SK-N-SH (cell line): ENCODE data around the gene EXOC4. TPM values are rescaled to one million over a fixed set of nuclear protein-coding genes. Genes with fewer than 3 reads are reported as not detected.

Source experiments
- CTCF ChIA-PET: fragments of 300-600, 350-600 bp; formaldehyde crosslinking; extraction: SDS; loops from one replicate; lab custom pipeline; 2021; lab: Yijun Ruan, JAX
- POLR2A ChIA-PET: fragments of 350-600 bp; sonication (Branson Sonifier 250); formaldehyde crosslinking; extraction: SDS; loops from one replicate; lab custom pipeline; 2020; ENCODE audit warnings: antibody characterized with exemption, inconsistent platforms; lab: Yijun Ruan, JAX
- DNase-seq: peaks from one replicate; pipeline ENCODE4 v3.0.0; 2012
- H2AFZ ChIP-seq: fragments of 200-600 bp; sonication (generic); 2 replicates; pipeline ENCODE4 v1.8.1; 2016; ENCODE audit warnings: antibody characterized with exemption, mild to moderate bottlenecking, low read depth
- H3F3A ChIP-seq: fragments of 200-600 bp; sonication (generic); replicated peaks from 2 replicates; pipeline ENCODE3; 2016; ENCODE audit warnings: antibody characterized with exemption, mild to moderate bottlenecking; ENCODE audit not compliant: insufficient read depth
- H3K27ac ChIP-seq, 2 experiments: fragments of 200-500 bp in 1 of 2; fragments of 200-600 bp in 1 of 2; sonication (Bioruptor generic) in 1 of 2; sonication (generic), shearing (Covaris generic) in 1 of 2; 2 replicates each; pipeline versions ENCODE4 v1.5.1 to v1.6.1; 2014 to 2016; ENCODE audit warnings: low read depth in 2 of 2, inconsistent platforms in 1 of 2, low read length in 1 of 2, mild to moderate bottlenecking in 1 of 2, mixed read lengths in 1 of 2
- H3K27me3 ChIP-seq: fragments of 200-600 bp; sonication (generic), shearing (Covaris generic); 2 replicates; pipeline ENCODE4 v1.6.1; 2016; ENCODE audit warnings: mixed run types; ENCODE audit not compliant: insufficient read depth
- H3K36me3 ChIP-seq, 2 experiments: fragments of 200-500 bp in 1 of 2; fragments of 200-600 bp in 1 of 2; sonication (Bioruptor generic) in 1 of 2; sonication (generic) in 1 of 2; replicated peaks in 1 of 2; 2 replicates each; pipeline versions ENCODE3 to v1.5.1; 2014 to 2016; ENCODE audit warnings: low read length in 1 of 2, mild to moderate bottlenecking in 1 of 2; ENCODE audit not compliant: insufficient read depth in 2 of 2, control insufficient read depth in 1 of 2
- H3K4me1 ChIP-seq, 2 experiments: fragments of 200-500 bp in 1 of 2; fragments of 200-600 bp in 1 of 2; sonication (Bioruptor generic) in 1 of 2; sonication (generic), shearing (Covaris generic) in 1 of 2; 2 replicates each; pipeline versions ENCODE4 v1.5.1 to v1.6.1; 2014 to 2016; ENCODE audit warnings: low read depth in 1 of 2, low read length in 1 of 2, mixed run types in 1 of 2; ENCODE audit not compliant: insufficient read depth in 2 of 2, control insufficient read depth in 1 of 2
- H3K4me2 ChIP-seq: fragments of 200-600 bp; sonication (generic), shearing (Covaris generic); 2 replicates; pipeline ENCODE4 v1.6.1; 2017; ENCODE audit warnings: mixed run types
- H3K4me3 ChIP-seq, 2 experiments: fragments of 200-500 bp in 1 of 2; fragments of 200-600 bp in 1 of 2; sonication (Bioruptor generic) in 1 of 2; sonication (generic), shearing (Covaris generic) in 1 of 2; 2 replicates each; pipeline versions ENCODE4 v1.5.1 to v1.8.1; 2014 to 2016; ENCODE audit warnings: low read depth in 2 of 2, inconsistent platforms in 1 of 2, low read length in 1 of 2, mild to moderate bottlenecking in 1 of 2, mixed read lengths in 1 of 2, moderate library complexity in 1 of 2
- H3K79me2 ChIP-seq: fragments of 200-600 bp; sonication (generic); 2 replicates; pipeline ENCODE4 v1.8.1; 2017; ENCODE audit warnings: mild to moderate bottlenecking; ENCODE audit not compliant: insufficient read depth
- H3K9ac ChIP-seq: fragments of 200-600 bp; sonication (generic); 2 replicates; pipeline ENCODE4 v1.6.1; 2017; ENCODE audit warnings: mixed run types
- H3K9me2 ChIP-seq: fragments of 200-600 bp; sonication (generic); 2 replicates; pipeline ENCODE4 v1.6.1; 2017; ENCODE audit warnings: mixed run types
- H3K9me3 ChIP-seq: fragments of 200-600 bp; sonication (generic); 2 replicates; pipeline ENCODE4 v1.6.1; 2017; ENCODE audit warnings: mixed run types, mild to moderate bottlenecking, moderate library complexity
- H4K20me1 ChIP-seq: fragments of 200-600 bp; sonication (generic); 2 replicates; pipeline ENCODE4 v1.6.1; 2017; ENCODE audit warnings: mild to moderate bottlenecking, mixed run types; ENCODE audit not compliant: insufficient read depth
- ELF1 ChIP-seq: IDR thresholded peaks from 2 replicates; pipeline ENCODE4 v1.4.0; 2012
- EP300 ChIP-seq, 2 experiments: IDR thresholded peaks; 2 replicates each; pipeline versions ENCODE4 v1.4.0 to v1.6.1; 2012; ENCODE audit warnings: borderline replicate concordance in 1 of 2, low read depth in 1 of 2, low read length in 1 of 2
- EZH2phosphoT487 ChIP-seq: fragments of 200-600 bp; sonication (generic); IDR thresholded peaks from 2 replicates; pipeline ENCODE4 v1.6.1; 2017; ENCODE audit warnings: low read depth, mixed run types, mild to moderate bottlenecking, antibody characterized with exemption, moderate library complexity, borderline replicate concordance
- FOSL2 ChIP-seq: IDR thresholded peaks from 2 replicates; pipeline ENCODE4 v1.4.0; 2012; ENCODE audit warnings: low read depth, mild to moderate bottlenecking, moderate library complexity, borderline replicate concordance
- IRF3 ChIP-seq: fragments of 150-350 bp; IDR thresholded peaks from 2 replicates; pipeline ENCODE4 v1.6.1; 2016; ENCODE audit warnings: mild to moderate bottlenecking, low read depth, low read length
- MXI1 ChIP-seq: IDR thresholded peaks from 2 replicates; pipeline ENCODE4 v1.6.1; 2012; ENCODE audit warnings: mild to moderate bottlenecking, low read depth, low read length, improper control_type of control experiment
- NFIC ChIP-seq: IDR thresholded peaks from 2 replicates; pipeline ENCODE4 v1.4.0; 2012; ENCODE audit warnings: borderline replicate concordance
- NRF1 ChIP-seq: IDR thresholded peaks from 2 replicates; pipeline ENCODE4 v1.6.1; 2012; ENCODE audit warnings: low read depth, mild to moderate bottlenecking, low read length
- PBX3 ChIP-seq: IDR thresholded peaks from 2 replicates; pipeline ENCODE4; 2012
- RAD21 ChIP-seq: IDR thresholded peaks from 2 replicates; pipeline ENCODE4 v1.6.1; 2012; ENCODE audit warnings: mild to moderate bottlenecking, low read length
- REST ChIP-seq: IDR thresholded peaks from 2 replicates; pipeline ENCODE4 v1.6.1; 2012; ENCODE audit warnings: mild to moderate bottlenecking, low read depth, low read length, moderate library complexity
- RXRA ChIP-seq: IDR thresholded peaks from 2 replicates; pipeline ENCODE4 v1.4.0; 2012; ENCODE audit warnings: low read depth, mild to moderate bottlenecking, borderline replicate concordance
- SIN3A ChIP-seq: IDR thresholded peaks from 2 replicates; pipeline ENCODE4 v1.6.1; 2012; ENCODE audit warnings: low read depth, mild to moderate bottlenecking, low read length, moderate library complexity, borderline replicate concordance
- TAF1 ChIP-seq: IDR thresholded peaks from 2 replicates; pipeline ENCODE4 v1.6.1; 2012; ENCODE audit warnings: low read depth, mild to moderate bottlenecking, low read length, moderate library complexity, borderline replicate concordance
- TCF12 ChIP-seq: IDR thresholded peaks from 2 replicates; pipeline ENCODE4 v1.4.0; 2012
- TEAD4 ChIP-seq: IDR thresholded peaks from 2 replicates; pipeline ENCODE4 v1.4.0; 2012; ENCODE audit warnings: mild to moderate bottlenecking, borderline replicate concordance; ENCODE audit not compliant: insufficient read depth
- USF1 ChIP-seq: IDR thresholded peaks from 2 replicates; pipeline ENCODE4 v1.4.0; 2012; ENCODE audit warnings: low read depth, borderline replicate concordance
- YY1 ChIP-seq: IDR thresholded peaks from 2 replicates; pipeline ENCODE4 v1.4.0; 2012; ENCODE audit warnings: low read depth, mild to moderate bottlenecking
- WGBS: methylation state at CpG from one replicate; pipeline ENCODE4 v1.1.6; 2017; ENCODE audit warnings: low lambda C conversion rate; 5-methylcytosine and 5-hydroxymethylcytosine counted together
- polyA plus RNA-seq, 3 experiments: library from polyadenylated mRNA; depleted of rRNA; stranded (reverse); fragments of >200 nt; gene quantifications; 2 replicates each; pipeline ENCODE4 v1.2.3, GENCODE V29; 2012

EXOC4 gene
- polyA plus RNA-seq, 1 of the 3 experiments (the other 2 are of a cell fraction) = 37.3 TPM

- Histone ChIP-seq H3K9me2 (no peaks in the 10 kb centered on the region; the same call in 1 of the 2 replicates), H3K9me3 (no peaks in the 10 kb centered on the region), H4K20me1 (no peaks in the 10 kb centered on the region), H3K4me2 (no peak overlapping the region), H3F3A (no peaks in the 10 kb centered on the region), H3K36me3 (peaks cover 5 to 18% of the 10 kb centered on the region in 2 experiments), H3K27me3 (no peaks in the 10 kb centered on the region), H3K79me2 (peaks cover 12% of the 10 kb centered on the region), H3K4me1 (peaks cover 0 to 58% of the 10 kb centered on the region in 2 experiments; a peak in 2 of 4 replicates), H3K4me3 (no peak overlapping the region), H3K9ac (no peak overlapping the region), H3K27ac (peak overlapping the region in 1 of 2 experiments; percentile 96; a peak in 2 of 4 replicates), H2AFZ (no peak overlapping the region)
- TF ChIP-seq RXRA = no peak
- no peak for TF ChIP-seq ELF1
- no peak for TF ChIP-seq YY1
- no peak for TF ChIP-seq REST
- no peak for TF ChIP-seq NFIC
- no peak for TF ChIP-seq MXI1
- no peak for TF ChIP-seq TEAD4
- no peak for TF ChIP-seq FOSL2
- no peak for TF ChIP-seq NRF1
- no peak for TF ChIP-seq TAF1
- TF ChIP-seq EP300 (IDR thresholded peaks at IDR 0.05; ENCODE audit: borderline replicate concordance in 1 of 2, low read depth in 1 of 2, low read length in 1 of 2) = no peak
- ChIA-PET CTCF (interaction anchor here (0.7 kb wide), 1 partner anchor 9 kb away, joined by 3 read pairs; no protein-coding TSS in a partner anchor), POLR2A (no interaction called here)
- DNase-seq = no peak
- WGBS = 69% methylated on average over 2 of the region's 2 CpGs
These were observed 48.6 kb downstream of the EXOC4 start for GRCh38 chr7:133301444-133301843.

- Histone ChIP-seq H3K4me1 (peaks cover 0 to 51% of the 10 kb centered on the region in 2 experiments; a peak in 2 of 4 replicates), H3K4me3 (no peak overlapping the region), H3F3A (no peaks in the 10 kb centered on the region), H4K20me1 (no peaks in the 10 kb centered on the region), H3K79me2 (peaks cover 8% of the 10 kb centered on the region), H3K9me3 (no peaks in the 10 kb centered on the region), H3K9ac (no peak overlapping the region), H3K36me3 (peaks cover 24 to 35% of the 10 kb centered on the region in 2 experiments), H3K9me2 (no peaks in the 10 kb centered on the region; the same call in 1 of the 2 replicates), H3K4me2 (no peak overlapping the region), H3K27ac (peak overlapping the region in 1 of 2 experiments; percentile 82; a peak in 2 of 4 replicates), H3K27me3 (no peaks in the 10 kb centered on the region), H2AFZ (no peak overlapping the region)
- ChIA-PET POLR2A (no interaction called here), CTCF (interaction anchor here (0.9 to 2.4 kb wide), 2 partner anchors 11 to 12 kb away, joined by 3 to 9 read pairs; no protein-coding TSS in a partner anchor)
- no peak for TF ChIP-seq USF1
- no peak for TF ChIP-seq EZH2phosphoT487
- no peak for TF ChIP-seq RAD21
- TF ChIP-seq IRF3 = no peak
- no peak for TF ChIP-seq EP300 (IDR thresholded peaks at IDR 0.05; ENCODE audit: borderline replicate concordance in 1 of 2, low read depth in 1 of 2, low read length in 1 of 2)
- TF ChIP-seq PBX3 = no peak
- no peak for TF ChIP-seq TCF12
- no peak for TF ChIP-seq TEAD4
- no peak for TF ChIP-seq SIN3A
- 100% methylated on average over 1 of the region's 1 CpG for WGBS
- no peak for DNase-seq
These were observed 50.5 kb downstream of the EXOC4 start for GRCh38 chr7:133303372-133303771.
